DMS 273 treated with DMSO at 0.1 percent for 48 hours (cell line): ENCODE results near the gene CNKSR1.
A peak's percentile ranks its signal among the peaks of the same experiment; 100 is the strongest.

Experiments
- DNase-seq: peaks from one replicate; lab custom pipeline; 2025; lab: John Stamatoyannopoulos, UW

The CNKSR1 gene

GRCh38 chr1:26184883-26185282 is 7.6 kb downstream of the CNKSR1 start:
- no peak for DNase-seq

- DNase-seq = no peak
Observed at GRCh38 chr1:26187882-26188281, 10.6 kb downstream of the CNKSR1 start.

DNA sequence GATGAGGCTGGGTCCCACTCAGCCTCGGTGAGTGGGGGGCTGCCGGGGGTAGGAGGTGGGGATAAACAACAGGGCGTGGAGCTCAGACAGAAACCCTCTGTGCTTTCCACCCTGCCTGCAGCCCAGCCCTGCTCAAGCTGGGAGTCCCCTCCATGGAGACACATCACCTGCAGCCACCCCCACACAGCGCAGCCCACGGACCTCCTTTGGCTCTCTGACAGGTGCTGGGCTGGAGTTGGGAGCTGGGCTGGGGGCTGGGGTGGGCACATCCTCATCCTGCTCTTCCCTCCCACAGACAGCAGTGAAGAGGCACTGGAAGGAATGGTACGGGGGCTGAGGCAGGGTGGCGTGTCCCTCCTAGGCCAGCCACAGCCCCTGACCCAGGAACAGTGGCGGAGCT is 11.2 kb downstream of the CNKSR1 start:
- no peak for DNase-seq

GRCh38 chr1:26189331-26189730 is 12.0 kb downstream of the CNKSR1 start:
- DNase-seq = no peak

DNA sequence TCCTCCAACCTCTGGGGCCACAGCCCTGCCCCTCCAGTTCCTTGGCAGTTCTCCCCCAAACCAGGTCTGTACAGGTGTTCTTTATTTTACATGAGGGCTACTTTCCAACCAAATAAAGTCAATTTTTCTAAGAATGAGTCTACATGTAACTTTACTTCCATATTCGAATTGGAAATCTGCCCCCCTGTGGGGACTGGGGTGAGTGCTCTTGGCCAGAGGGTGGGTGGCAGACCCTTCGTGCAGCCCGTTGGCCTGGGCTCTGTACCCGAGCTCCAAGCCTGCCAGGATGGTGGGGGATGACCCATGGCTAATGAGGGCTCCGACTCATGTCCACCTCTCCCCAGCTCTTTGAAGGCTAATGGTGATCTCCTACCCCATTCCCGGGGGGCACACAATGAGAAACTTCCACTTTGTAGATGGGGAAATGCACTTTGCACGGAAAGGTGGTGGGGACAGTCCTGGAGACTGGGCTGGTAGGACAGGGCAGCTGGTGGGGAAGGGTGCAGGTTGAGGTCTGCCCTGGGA is 12.5 kb downstream of the CNKSR1 start:
- DNase-seq = no peak

DNA sequence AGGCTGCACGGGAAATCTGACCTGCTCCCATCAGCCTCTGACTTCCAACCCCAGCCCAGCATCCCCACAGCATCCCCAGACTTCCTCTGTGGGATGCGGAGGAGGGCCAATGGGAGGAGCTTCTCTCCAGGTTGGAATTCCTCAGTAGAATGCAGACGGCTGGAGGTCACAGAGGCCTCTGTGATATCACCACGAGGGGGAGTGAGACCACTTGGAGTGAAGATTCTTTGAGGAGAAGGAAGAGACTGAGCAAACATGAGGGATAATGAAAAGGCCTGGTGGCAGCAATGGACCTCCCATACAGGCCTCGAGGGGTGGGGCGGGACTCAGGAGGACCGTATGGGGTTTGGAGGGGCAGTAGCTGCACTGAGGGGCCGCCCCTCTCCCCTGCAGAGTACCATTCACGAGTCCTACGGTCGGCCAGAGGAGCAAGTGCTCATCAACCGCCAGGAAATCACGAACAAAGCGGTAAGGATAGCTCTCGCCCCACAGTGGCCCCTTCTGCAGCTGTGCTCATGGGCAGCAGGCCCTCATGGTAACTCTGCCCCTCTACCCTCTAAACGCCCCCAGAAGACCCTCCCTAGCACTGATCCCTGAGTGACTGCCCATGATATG is 13.2 kb downstream of the CNKSR1 start, which contains the start of gene CATSPER4:
TSS of gene CATSPER4 (plus strand) at position 230 of the 615 bp plus-strand sequence. CDS start at position 256, 26 bp downstream.
- no peak for DNase-seq

GRCh38 chr1:26191739-26192138 is 14.4 kb downstream of the CNKSR1 start:
- no peak for DNase-seq

DNA sequence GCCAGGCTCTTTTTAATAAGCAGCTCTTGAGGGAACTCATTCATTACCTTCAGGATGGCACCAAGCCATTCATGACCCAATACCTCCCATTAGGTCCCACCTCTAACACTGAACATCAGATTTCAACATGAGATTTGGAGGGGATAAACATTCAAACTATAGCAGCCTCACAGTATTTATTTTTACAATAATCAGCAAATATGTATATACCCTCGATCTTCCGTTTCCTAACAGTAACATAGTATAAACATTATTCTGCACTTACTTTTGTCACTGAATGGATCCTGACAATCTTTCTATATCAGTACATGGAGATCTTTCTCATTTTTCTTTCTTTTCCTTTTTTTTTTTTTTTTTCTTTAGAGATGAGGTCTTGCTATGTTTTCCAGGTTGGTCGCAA is 18.5 kb downstream of the CNKSR1 start:
- DNase-seq = no peak

DNA sequence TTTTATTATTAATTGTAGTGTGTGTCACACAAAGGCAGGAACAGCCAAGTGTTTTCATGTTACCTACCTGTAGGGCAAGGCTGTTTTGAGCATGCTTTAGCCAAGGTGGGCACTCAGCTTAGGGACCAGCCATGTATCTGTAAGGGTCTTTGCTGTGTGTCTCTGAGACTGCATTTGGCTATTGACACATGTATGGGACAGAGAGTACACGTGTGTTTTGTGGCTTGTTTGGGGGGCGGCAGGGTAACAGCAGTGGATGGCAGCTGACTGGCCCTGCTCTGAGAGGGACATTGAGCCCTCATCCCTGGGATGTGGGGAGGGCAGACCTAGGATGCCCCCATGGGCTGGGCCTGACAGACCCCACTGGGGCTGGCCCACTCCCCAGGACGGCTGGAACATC is 20.0 kb downstream of the CNKSR1 start:
- DNase-seq = no peak

- no peak for DNase-seq
Observed at GRCh38 chr1:26197813-26198212, 20.5 kb downstream of the CNKSR1 start.

GRCh38 chr1:26200413-26200812 is 23.1 kb downstream of the CNKSR1 start:
- no peak for DNase-seq

GRCh38 chr1:26203642-26204318 is 26.5 kb downstream of the CNKSR1 start:
- no peak for DNase-seq

GRCh38 chr1:26210147-26210870 is 33.0 kb downstream of the CNKSR1 start:
- DNase-seq = no peak

- no peak for DNase-seq
Observed at GRCh38 chr1:26212726-26213125, 35.4 kb downstream of the CNKSR1 start.

DNA sequence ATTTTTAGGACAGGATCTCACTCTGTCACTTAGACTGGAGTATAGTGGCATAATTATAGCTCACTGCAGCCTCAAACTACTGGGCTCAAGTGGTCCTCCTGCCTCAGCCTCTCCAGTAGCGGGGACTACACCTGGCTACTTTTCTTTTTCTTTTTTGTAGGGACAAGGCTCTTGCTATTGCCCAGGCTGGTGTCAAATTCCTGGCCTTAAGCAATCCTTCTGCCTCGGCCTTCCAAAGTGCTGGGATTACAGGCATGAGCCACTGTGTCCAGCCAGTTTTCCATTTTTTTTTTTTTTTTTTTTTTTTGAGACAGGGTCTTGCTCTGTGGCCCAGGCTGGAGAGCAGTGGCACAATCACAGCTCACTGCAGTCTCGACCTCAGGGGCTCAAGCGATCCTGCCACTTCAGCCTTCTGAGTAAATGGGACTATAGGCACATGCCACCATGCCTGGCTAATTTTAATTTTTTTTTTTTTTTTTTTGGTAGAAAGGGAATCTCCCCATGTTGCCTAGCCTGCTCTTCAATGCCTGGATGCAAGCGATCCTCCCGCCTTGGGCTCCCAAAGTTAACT is 36.1 kb downstream of the CNKSR1 start:
- no peak for DNase-seq

DNA sequence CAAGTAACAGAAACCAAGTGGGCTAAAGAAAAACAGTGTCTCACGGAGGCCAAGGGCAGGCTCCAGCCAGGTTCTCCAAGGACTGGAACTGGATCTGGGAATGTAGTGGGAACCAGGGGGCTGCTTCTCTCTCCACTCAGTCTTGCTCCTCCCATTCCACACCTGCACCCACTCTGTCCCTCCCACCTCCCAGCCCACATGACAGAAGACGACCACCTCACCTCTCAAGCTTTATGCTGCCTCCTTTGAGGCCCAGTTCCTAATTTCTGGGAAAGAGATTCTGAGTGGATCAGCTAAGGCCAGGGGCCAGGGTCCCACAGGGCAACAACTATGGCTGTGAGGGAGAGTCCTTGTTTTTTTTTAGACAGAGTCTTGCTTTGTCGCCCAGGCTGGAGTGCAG is 38.0 kb downstream of the CNKSR1 start:
- no peak for DNase-seq

DNA sequence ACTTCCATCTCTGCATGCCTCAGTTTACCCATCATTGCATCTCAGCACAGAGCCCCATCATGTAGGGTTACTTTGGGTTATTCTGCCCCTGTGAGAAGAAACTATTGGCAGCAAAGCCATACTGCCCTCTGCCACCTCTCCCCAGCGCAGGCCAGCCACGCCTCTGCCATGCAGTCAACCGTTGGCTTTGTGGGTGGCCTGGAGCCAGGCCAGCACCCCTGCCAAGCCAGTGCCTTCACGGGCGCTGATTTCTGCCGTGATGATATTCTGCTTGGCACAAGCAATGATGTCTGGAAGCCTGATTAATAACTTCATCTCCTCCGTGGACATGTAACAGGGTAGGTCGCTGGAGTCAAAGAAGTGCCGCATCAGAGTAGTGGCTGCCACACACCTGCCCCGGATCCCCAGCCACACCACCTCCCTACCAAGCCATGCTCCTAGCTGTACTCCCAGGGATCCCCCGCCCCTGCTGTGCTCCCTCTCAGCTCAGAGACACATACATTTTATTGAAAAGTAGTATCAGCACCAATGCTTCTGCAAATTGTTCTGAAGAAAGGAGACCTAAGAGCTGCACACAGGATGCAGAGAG is 41.7 kb downstream of the CNKSR1 start:
- no peak for DNase-seq

- peak; percentile 61 for DNase-seq
Observed at GRCh38 chr1:26220199-26220912, 43.1 kb downstream of the CNKSR1 start.

- DNase-seq = no peak
Observed at GRCh38 chr1:26221094-26221493, 43.8 kb downstream of the CNKSR1 start.

DNA sequence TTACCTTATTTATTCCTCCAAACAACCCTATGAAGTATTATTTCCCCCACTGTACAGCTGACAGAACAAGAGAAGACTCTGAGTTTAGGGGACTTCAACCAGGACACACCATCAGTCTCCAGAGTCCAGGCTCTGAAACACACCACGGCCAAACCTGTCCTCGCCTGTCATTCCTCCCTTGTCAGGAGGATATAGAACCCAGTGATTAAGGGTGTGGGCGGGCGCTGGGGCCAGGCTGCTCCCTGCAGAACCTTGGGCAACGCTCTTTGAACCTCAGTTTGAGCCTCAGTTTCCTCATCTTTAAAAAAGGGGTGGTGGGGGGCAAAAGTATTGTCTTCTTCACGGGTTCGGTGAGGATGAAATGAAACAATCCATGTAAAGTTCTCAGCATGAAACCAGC is 47.3 kb downstream of the CNKSR1 start:
- no peak for DNase-seq

- DNase-seq = no peak
Observed at GRCh38 chr1:26225033-26225831, 47.9 kb downstream of the CNKSR1 start.
